GM21723 (cell line): ENCODE results near the gene C1QL1.

ENCODE experiments used
- ATAC-seq: cut with Tn5 transposase; IDR thresholded peaks from one replicate; pipeline ENCODE4 v1.9.1; 2021; ENCODE audit warnings: mild to moderate bottlenecking, moderate library complexity; ENCODE audit not compliant: unreplicated experiment

C1QL1 gene

DNA sequence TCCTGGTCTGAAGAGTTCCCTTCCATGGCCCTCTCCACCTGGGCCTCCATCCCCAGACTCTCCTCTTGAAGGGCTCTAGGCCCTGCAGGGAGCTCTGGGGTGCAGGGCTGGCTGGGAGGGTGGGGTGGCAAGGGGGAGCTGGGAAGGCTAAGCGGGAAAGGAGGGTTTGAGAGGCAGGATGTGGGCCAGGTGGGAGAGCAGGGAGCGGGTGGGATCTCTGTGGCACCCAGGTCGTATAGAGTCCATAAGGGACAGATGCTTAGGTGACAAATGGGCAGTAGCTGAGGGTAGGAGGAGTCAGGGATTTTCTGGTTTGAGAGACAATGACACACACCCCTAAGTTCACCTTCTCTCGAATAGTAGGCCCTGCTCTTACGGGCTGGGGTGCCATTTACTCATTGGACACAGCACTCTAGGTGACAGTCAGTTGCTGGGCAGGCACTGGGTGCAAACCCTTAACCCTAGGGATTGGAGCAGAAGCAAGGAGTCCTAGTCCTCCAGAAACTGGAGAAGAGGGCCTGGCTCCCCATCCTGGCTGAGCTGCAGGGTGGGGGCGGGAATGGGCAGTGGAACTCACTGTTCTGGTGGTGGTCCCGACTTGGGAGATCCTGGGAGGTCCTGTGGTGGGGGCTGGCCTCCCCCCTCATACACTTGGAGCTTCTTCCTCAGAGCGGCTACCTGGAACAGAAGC is 35.9 kb downstream of the C1QL1 start:
- no peak for ATAC-seq

GRCh38 chr17:44931376-44931775 is 36.7 kb downstream of the C1QL1 start:
- no peak for ATAC-seq

GRCh38 chr17:44930667-44931066 is 37.4 kb downstream of the C1QL1 start:
- ATAC-seq = no peak

GRCh38 chr17:44928950-44929720 is 39.0 kb downstream of the C1QL1 start:
- ATAC-seq = no peak

DNA sequence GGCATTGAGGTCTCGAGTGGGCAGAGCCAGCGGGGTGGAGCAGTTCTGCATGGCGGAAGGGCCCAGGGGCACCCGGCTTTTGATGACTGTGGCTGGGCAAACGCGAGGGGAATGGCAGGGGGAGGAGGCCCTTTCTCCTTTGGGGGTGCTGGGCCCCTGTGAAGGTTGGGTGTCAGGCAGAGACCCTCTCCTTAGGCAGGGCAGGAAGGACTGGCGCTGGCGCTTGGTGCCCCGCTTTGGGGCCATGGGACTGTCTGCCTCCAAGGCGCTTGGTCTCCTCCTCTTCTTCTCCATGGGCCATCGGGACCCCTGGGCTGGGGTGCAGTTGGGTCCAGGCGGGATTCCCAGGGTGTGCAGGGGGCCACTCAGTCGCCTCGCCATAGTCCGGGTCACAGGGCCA is 40.0 kb downstream of the C1QL1 start:
- ATAC-seq = no peak

GRCh38 chr17:44927696-44928095 is 40.4 kb downstream of the C1QL1 start:
- no peak for ATAC-seq

DNA sequence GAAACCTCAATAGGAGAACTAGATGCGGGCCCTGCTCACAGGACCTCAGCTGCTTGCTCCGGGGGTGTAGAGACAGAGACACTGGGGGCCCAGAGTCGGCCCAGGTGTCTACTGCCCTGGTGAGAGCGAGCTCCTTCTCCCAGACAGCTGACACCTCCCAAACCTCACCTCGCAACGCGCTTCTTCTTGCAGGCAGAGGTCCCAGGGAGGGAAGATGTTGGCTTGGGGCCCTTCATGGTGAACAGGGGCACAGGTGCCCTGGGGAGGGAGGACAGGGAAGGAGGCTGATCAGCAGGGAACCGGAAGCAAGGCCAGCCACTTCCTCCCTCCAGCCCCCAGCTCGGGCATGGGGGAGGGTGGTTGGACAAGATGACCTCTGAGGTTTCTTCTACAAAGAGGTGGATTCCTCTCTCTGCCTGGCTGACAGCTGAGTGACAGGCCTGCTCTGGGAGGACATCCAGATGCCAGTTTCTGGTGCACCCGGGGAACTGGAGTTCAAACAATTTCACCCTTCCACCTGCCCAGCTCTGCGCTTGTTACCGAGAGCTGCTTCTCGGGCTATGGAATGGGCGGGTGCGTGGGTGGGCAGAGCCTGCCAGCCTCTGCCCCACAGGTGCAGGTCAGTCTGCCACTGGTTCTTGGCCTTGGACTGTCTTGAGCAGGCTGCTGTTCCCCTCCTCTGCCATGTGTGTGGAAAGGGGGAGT is 41.1 kb downstream of the C1QL1 start:
- ATAC-seq = no peak

DNA sequence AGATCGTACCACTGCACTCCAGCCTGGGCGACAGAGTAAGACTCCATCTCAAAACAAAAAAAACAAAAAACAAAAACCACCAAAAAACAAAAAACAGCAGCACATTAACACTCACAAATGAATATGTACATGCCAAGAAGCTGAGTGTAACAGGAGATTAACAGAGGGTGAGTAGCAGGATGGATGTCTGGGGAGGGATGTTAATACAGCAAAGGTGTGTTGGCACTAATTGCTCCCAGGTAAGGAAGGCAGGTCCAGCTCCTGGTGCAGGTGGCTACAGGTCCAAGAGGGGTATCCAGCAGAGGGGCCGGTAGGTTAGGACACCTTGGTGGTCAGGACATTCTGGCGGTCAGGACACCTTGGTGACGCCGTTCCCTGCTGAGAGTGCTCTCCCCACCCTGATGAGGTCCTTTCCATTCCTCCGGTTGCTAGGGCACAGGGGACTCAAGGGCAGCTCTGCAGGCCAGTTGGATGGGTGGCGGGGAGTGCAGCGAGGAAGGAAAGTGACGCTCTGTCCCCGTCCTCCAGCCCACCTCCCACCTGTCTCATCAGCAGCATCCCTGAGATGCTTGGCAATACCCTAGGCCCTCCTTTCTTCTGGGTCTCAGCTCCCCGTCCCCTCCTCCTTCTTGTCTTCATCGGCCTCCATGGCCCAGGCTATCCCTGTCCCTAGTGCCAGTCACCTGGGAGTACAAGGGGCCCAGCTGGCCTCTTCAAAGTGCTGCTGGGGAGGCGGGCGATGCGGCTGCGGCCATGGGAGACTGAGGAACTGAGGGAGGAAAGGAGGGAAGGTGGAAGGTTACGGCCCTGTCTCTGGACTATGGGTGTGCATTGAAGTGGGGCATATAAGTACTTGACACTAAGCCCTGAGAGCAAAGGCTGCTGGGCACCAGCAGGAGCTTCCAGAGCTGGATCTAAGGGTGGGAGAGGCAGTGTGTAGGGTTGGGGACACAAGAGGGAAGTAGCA is 42.1 kb downstream of the C1QL1 start:
- no peak for ATAC-seq

- ATAC-seq = no peak
Observed at GRCh38 chr17:44924107-44924544, 44.0 kb downstream of the C1QL1 start.

DNA sequence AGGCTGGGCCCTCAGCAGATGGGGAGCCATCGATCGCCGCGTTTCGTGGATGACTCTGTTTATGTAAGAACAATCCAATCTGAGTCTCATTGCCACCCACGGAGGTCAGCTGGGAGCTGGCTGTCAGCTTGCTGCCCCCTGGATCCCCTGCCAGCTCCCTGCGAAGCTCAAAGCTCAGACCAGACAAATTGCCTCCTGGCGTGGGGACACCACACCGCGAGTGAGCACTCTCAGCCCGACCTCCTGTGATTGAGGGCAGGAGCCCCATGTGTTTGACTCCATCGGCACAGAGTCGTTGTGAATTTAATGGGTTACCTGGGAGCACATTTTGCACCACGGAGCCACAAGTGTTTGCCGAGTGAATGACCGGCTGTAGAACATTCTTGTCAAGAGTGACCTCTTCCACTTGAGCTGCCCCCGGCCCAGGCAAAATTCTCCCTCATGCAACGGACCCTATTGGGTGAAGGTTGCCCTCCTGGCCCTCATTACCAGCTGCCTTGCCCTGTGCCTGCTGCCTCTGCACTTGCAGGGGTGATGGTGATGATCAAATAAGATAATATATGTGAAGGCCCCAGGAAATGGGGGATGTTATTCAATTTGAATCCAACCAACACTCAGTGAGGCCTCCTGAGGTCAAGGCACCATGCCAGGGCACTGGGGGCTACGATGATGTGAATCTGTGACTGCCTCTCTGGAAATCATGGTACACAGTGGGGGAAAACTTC is 45.2 kb downstream of the C1QL1 start:
- ATAC-seq = no peak

GRCh38 chr17:44922136-44922535 is 46.0 kb downstream of the C1QL1 start:
- no peak for ATAC-seq

DNA sequence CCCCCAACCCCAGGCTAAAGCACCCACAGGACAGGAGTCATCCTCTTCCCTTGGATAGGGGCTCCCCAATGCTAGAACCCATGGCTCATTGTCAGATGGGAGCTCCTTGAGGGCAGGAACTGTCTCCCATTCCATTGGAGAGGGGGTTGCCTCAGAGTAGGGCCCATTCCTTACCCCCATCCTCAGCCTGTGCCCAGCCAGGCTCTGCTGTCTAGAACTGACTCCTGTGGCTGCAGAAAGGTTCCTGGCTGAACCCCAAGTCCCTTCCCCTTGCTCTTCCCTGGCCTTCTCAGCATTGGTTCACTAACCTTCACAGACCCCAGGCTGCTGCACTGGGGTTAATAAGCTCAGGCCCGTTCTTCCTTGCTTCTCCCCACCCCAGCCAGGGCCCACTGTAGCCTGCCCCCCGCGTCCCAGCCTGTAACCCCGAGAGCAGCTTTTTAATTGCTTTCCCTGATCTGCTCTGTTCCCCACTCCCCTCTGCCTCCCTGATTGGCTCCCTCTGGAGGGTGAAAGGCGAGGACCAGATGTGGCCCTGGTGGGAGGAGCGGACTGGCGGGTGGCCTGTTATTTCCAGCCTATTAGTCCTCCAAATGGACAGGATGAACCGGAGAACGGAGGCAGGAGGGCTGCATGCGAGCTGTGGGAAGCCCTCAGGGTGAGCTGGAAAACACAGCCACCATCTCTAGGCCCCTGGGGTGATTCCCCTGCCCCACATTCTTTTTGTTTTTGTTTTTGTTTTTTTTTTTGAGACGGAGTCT is 46.8 kb downstream of the C1QL1 start:
- ATAC-seq = no peak

DNA sequence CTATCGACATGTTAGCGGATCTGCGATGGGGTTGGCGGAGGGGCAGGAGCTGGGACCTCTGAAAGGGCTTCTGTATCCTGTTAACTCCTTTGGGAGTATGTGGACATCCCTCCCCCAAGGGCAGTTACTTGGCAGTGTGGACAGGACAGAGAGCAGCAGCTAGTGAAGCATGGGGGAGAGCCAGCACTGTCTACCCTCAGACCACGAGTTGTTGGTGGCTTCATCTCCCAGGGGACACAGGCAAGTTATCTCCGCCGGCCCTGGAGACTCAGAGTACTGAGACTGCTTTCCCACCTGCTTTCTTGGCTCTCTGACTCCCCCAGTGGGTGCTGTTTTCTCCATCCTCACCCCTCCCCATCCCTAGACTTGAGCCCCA is 47.5 kb downstream of the C1QL1 start:
- ATAC-seq = no peak

GRCh38 chr17:44919885-44920564 is 48.1 kb downstream of the C1QL1 start:
- peak; percentile 81 for ATAC-seq

DNA sequence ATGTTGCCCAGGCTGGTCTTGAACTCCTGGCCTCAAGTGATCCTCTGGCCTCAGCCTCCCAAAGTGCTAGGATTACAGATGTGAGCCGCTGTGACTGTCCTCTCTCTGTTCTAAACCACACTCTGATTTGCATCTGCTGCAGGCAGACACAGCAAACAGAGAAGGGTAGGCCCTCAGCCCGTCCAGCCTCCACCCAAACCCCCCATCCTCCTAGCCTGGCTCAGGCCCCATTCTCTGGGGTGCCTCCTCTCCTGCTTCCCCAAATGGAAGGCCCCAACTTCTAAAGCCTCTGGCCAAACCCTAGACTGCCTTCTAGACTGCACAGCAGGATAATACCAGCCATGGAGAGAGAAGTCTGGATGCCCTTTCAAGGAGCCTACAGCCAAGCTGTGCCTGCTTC is 48.7 kb downstream of the C1QL1 start:
- no peak for ATAC-seq

DNA sequence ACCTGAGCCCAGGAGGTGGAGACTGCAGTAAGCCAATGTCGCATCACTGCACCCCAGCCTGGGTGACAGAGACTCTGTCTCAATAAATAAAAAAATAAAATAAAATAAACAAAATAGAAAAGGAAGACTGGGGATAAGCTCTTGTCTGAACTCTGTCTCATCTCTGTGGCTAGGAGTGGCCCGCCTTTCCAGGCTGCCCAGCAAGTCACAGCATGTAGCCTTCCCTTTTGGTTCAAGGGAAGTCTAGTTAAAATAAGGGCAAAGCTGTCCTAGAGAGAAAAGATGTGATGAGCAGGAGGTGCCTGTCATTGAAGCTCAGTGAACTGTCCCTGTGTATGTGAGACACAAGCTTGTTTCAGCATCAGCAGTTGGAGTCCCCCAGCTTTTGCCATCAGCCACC is 50.1 kb downstream of the C1QL1 start:
- no peak for ATAC-seq

DNA sequence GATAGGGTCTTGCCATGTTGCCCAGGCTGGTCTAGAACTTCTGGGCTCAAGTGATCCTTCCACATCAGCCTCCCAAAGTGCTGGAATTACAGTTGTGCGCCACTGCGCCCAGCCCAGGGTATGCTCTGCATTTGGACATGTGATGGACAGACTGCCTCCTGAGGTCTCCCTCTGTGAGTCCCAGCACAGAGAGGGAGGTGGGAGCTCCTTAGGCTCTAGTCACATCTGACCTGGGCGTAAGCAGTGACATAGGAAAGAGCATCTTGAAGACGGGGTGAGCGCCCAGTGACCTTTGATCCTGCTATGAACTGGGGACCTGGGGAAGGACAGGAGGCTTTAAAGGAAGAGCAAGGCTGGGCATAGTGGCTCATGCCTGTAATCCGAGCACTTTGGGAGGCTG is 50.6 kb downstream of the C1QL1 start:
- no peak for ATAC-seq

DNA sequence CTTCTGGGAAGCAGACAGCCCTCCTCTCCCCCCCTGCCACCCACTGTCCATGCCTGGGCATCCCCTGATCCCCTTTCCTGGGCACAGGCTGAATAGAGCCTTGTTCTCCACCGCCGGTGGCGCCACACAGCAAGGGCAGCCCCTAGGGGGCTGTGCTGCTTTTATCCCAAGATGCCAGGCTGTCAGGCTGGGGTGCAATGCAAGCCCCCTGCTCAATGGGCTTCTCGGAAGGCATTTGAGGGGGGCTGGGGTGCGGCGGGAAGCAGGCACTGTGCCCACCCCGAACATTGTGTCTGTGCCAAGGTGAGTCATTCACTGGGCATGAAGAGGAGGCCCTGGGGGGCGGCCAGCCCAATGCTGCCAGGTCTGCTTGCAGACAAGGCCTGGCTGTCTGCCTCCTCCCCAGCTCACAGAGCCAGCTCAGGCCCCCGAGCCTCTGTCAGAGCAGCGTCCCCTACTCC is 51.3 kb downstream of the C1QL1 start:
- ATAC-seq = no peak
